Measurements from ENCODE around the gene CCDC88B.

Gene CCDC88B

GRCh38 chr11:64297699-64298358 is 42.2 kb upstream of the CCDC88B start:
- H3K27ac Mint-ChIP-seq = no peak overlapping the region
- no peak overlapping the region for H3K4me3 Mint-ChIP-seq

DNA sequence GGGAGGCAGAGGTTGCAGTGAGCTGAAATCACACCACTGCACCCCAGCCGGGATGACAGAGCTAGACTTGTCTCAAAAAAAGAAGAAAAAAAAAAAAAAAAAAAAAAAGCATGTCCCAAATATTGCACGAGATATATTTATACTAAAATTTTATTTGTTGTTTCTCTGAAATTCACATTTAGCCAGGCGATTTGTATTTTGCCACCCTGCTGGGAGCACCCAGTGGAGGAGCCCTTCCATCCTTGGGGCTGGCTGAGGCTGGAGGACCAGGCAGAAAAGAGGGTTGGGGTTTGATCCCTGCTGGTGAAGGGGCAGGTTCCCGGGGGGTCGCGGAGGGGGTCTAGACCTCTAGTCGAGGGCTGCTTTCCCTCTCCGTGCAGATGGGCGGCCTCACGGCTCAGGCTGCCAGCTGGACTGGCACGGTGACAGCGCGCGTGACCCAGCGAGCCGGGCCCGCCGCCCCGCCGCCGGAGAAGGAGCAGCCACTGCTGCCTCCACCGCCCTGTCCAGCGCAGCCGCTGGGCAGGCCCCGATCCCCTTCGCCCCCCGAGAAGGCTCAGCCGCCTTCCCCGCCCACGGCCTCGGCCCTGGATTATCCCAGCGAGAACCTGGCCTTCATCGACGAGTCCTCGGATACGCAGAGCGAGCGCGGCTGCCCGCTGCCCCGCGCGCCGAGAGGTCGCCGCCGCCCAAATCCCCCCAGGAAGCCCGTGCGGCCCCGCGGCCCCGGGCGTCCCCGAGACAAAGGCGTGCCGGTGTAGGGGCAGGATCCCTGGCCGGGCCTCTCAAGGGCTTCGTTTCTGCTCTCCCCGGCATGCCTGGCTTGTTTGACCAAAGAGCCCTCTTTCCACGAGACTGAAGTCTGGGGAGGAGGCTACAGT is 40.8 kb upstream of the CCDC88B start:
- H3K27ac Mint-ChIP-seq = no peak overlapping the region
- H3K4me1 Mint-ChIP-seq = peaks cover 7% of the 10 kb centered on the region
- peaks cover 91% of the 10 kb centered on the region for H3K27me3 Mint-ChIP-seq (ENCODE audit: low read depth)
- no peak for TF ChIP-seq CTCF (IDR thresholded peaks at IDR 0.05; ENCODE audit: unreplicated experiment in 3 of 3)
- H3K9me3 Mint-ChIP-seq = no peaks in the 10 kb centered on the region
- H3K36me3 Mint-ChIP-seq (ENCODE audit: low read depth) = no peaks in the 10 kb centered on the region
- H3K4me3 Mint-ChIP-seq = peak overlapping the region; percentile 62 to 76 (median 75)

More at GRCh38 chr11:64297699-64298358, 42.2 kb upstream of the CCDC88B start:
- TF ChIP-seq CTCF (IDR thresholded peaks at IDR 0.05; ENCODE audit: unreplicated experiment in 3 of 3) = no peak
- Mint-ChIP-seq H3K9me3 (no peaks in the 10 kb centered on the region), H3K36me3 (ENCODE audit: low read depth) (no peaks in the 10 kb centered on the region), H3K27me3 (ENCODE audit: low read depth) (peaks cover 97% of the 10 kb centered on the region), H3K4me1 (peaks cover 5% of the 10 kb centered on the region)

- Mint-ChIP-seq H3K4me1 (peaks cover 14% of the 10 kb centered on the region), H3K27me3 (ENCODE audit: low read depth) (peaks cover 91% of the 10 kb centered on the region)
Measured at GRCh38 chr11:64299847-64300648, 40.0 kb upstream of the CCDC88B start, which contains the start of gene CATSPERZ. CATSPERZ (plus strand) TSS chr11:64300358; CDS start chr11:64300411, 53 bp downstream.

GRCh38 chr11:64303109-64304031 is 36.6 kb upstream of the CCDC88B start:
- Mint-ChIP-seq H3K4me3 (peak overlapping the region; percentile 93 to 94 (median 93)), H3K9me3 (no peaks in the 10 kb centered on the region), H3K36me3 (ENCODE audit: low read depth) (no peaks in the 10 kb centered on the region), H3K4me1 (peaks cover 26% of the 10 kb centered on the region), H3K27me3 (ENCODE audit: low read depth) (peaks cover 60% of the 10 kb centered on the region), H3K27ac (no peak overlapping the region)
- no peak for TF ChIP-seq CTCF (IDR thresholded peaks at IDR 0.05; ENCODE audit: unreplicated experiment in 3 of 3)

More at GRCh38 chr11:64299847-64300648, 40.0 kb upstream of the CCDC88B start, which contains the start of gene CATSPERZ:
- Mint-ChIP-seq H3K9me3 (no peaks in the 10 kb centered on the region), H3K27ac (no peak within 1 kb of the TSS), H3K36me3 (ENCODE audit: low read depth) (no peaks in the 10 kb centered on the region), H3K4me3 (peak within 1 kb of the TSS; percentile 62 to 76 (median 75))
- TF ChIP-seq CTCF (IDR thresholded peaks at IDR 0.05; ENCODE audit: unreplicated experiment in 3 of 3) = no peak

GRCh38 chr11:64304032-64304315 is 36.0 kb upstream of the CCDC88B start:
- H3K4me3 Mint-ChIP-seq = peak overlapping the region; percentile 93 to 94 (median 93)
- no peaks in the 10 kb centered on the region for H3K36me3 Mint-ChIP-seq (ENCODE audit: low read depth)
- H3K9me3 Mint-ChIP-seq = no peaks in the 10 kb centered on the region
- peaks cover 54% of the 10 kb centered on the region for H3K27me3 Mint-ChIP-seq (ENCODE audit: low read depth)
- H3K4me1 Mint-ChIP-seq = peaks cover 26% of the 10 kb centered on the region
- H3K27ac Mint-ChIP-seq = peak overlapping the region; percentile 69 to 97 (median 94)
- no peak for TF ChIP-seq CTCF (IDR thresholded peaks at IDR 0.05; ENCODE audit: unreplicated experiment in 3 of 3)
